Stimulated activated CD8-positive, alpha-beta memory T cell treated with anti-CD3 and anti-CD28 coated beads, Interleukin-12 subunit alpha, Interleukin-12 subunit beta, amount 100 ng/mL, for 4 hours (primary cell): ENCODE results near the gene MAFB.
"Not testable (repeated sequence)": the region's sequence is repeated elsewhere in the genome, so short reads cannot be mapped to it uniquely, and the experiment has no call there.

Source experiments
- DNase-seq: peaks from one replicate; pipeline ENCODE4 v3.0.0-alpha.2; 2020; ENCODE audit warnings: low read depth

The MAFB gene

GRCh38 chr20:40689100-40689942 lies at the start of gene MAFB:
Gene MAFB (minus strand): TSS chr20:40689236. CDS start chr20:40688850, 386 bp downstream.
- peak; percentile 22 for DNase-seq

- DNase-seq: not testable (repeated sequence)
Observed at GRCh38 chr20:40736468-40736867, 47.4 kb upstream of the MAFB start.

- DNase-seq: no peak
Observed at GRCh38 chr20:40728996-40729395, 40.0 kb upstream of the MAFB start.

GRCh38 chr20:40728470-40728869 lies 39.4 kb upstream of the MAFB start:
- DNase-seq: no peak

- no peak for DNase-seq
Observed at GRCh38 chr20:40727960-40728359, 38.9 kb upstream of the MAFB start.

GRCh38 chr20:40726776-40727175 lies 37.7 kb upstream of the MAFB start:
- no peak for DNase-seq

- DNase-seq: no peak
Observed at GRCh38 chr20:40724566-40724965, 35.5 kb upstream of the MAFB start.

GRCh38 chr20:40720826-40721225 lies 31.8 kb upstream of the MAFB start:
- no peak for DNase-seq

- no peak for DNase-seq
Observed at GRCh38 chr20:40720099-40720498, 31.1 kb upstream of the MAFB start.

- DNase-seq: no peak
Observed at GRCh38 chr20:40718982-40719729, 30.1 kb upstream of the MAFB start.

- no peak for DNase-seq
Observed at GRCh38 chr20:40718214-40718977, 29.4 kb upstream of the MAFB start.

- no peak for DNase-seq
Observed at GRCh38 chr20:40717343-40717865, 28.4 kb upstream of the MAFB start.

- DNase-seq: no peak
Observed at GRCh38 chr20:40715491-40715890, 26.5 kb upstream of the MAFB start.

GRCh38 chr20:40714916-40715315 lies 25.9 kb upstream of the MAFB start:
- no peak for DNase-seq

GRCh38 chr20:40714109-40714508 lies 25.1 kb upstream of the MAFB start:
- DNase-seq: no peak

- DNase-seq: no peak
Observed at GRCh38 chr20:40713508-40713907, 24.5 kb upstream of the MAFB start.

GRCh38 chr20:40711079-40711478 lies 22.0 kb upstream of the MAFB start:
- DNase-seq: no peak

- no peak for DNase-seq
Observed at GRCh38 chr20:40710603-40711002, 21.6 kb upstream of the MAFB start.

GRCh38 chr20:40706977-40707582 lies 18.0 kb upstream of the MAFB start:
- no peak for DNase-seq

- DNase-seq: no peak
Observed at GRCh38 chr20:40705413-40705812, 16.4 kb upstream of the MAFB start.

- DNase-seq: no peak
Observed at GRCh38 chr20:40704828-40705227, 15.8 kb upstream of the MAFB start.

- no peak for DNase-seq
Observed at GRCh38 chr20:40703975-40704530, 15.0 kb upstream of the MAFB start.
